Gastrocnemius medialis (tissue), 4 donors: ENCODE results near the gene CADM2. TPM values are rescaled to one million over a fixed set of nuclear protein-coding genes. Genes with fewer than 3 reads are reported as not detected.

Source experiments
- ATAC-seq, 2 donors: fragments of 150-250 bp; one replicate each; pipeline ENCODE4 v1.9.1; 2016
- DNase-seq, 2 donors: peaks; one replicate each; pipeline ENCODE4 v3.0.0-alpha.2; 2019
- H3K27ac ChIP-seq, 4 donors: fragments of 200-600 bp; sonication (generic); 1 replicate in 1 of 4; 2 replicates in 3 of 4; pipeline ENCODE4 v1.5.1; 2016 to 2018; ENCODE audit warnings: mild to moderate bottlenecking in 2 of 4, moderate library complexity in 1 of 4
- H3K27me3 ChIP-seq, 3 donors: fragments of 200-600 bp; sonication (generic) in 2 of 3; 1 replicate in 1 of 3; 2 replicates in 2 of 3; pipeline versions ENCODE4 v1.5.1 to v1.6.0; 2016 to 2019; ENCODE audit warnings: mild to moderate bottlenecking in 1 of 3, moderate library complexity in 1 of 3
- H3K36me3 ChIP-seq, 2 donors: fragments of 200-600 bp; sonication (generic) in 1 of 2; one replicate each; pipeline ENCODE4 v1.5.1; 2017 to 2018
- H3K4me1 ChIP-seq, 2 donors: fragments of 200-600 bp; sonication (generic) in 1 of 2; one replicate each; pipeline ENCODE4 v1.5.1; 2016 to 2017; ENCODE audit warnings: mild to moderate bottlenecking in 2 of 2
- H3K4me3 ChIP-seq, 4 donors: fragments of 200-600 bp; sonication (generic) in 3 of 4; 1 replicate in 1 of 4; 2 replicates in 3 of 4; pipeline ENCODE4 v1.5.1; 2016 to 2019; ENCODE audit warnings: mild to moderate bottlenecking in 2 of 4
- H3K9me3 ChIP-seq, 3 donors: fragments of 200-600 bp; sonication (generic) in 2 of 3; 1 replicate in 1 of 3; 2 replicates in 2 of 3; pipeline ENCODE4 v1.5.1; 2016 to 2019
- CTCF ChIP-seq, 5 experiments: fragments of 450-650 bp in 3 of 5; fragments of 200-600 bp in 2 of 5; sonication (generic) in 2 of 5; IDR thresholded peaks in 4 of 5; conservative IDR thresholded peaks in 1 of 5; 1 replicate in 4 of 5; 2 replicates in 1 of 5; pipeline ENCODE4 v1.5.1; 2016 to 2019; ENCODE audit warnings: antibody characterized with exemption in 5 of 5, mild to moderate bottlenecking in 3 of 5, moderate library complexity in 3 of 5
- POLR2A ChIP-seq, 2 donors: fragments of 450-650 bp; IDR thresholded peaks; one replicate each; pipeline ENCODE4 v1.6.1; 2017; ENCODE audit warnings: antibody characterized with exemption in 2 of 2, mild to moderate bottlenecking in 2 of 2, moderate library complexity in 2 of 2
- in situ Hi-C, 4 donors: fragments of 200-750 bp; cut with MboI; loops; one replicate each; pipeline versions ENCODE4 v1.15.0 to v1.8.0; 2017; ENCODE audit warnings: low sequenced_read_pairs in 4 of 4
- intact Hi-C: fragments of 100-400 bp; cut with DNase I; formaldehyde crosslinking; loops from one replicate; pipeline ENCODE4 v1.15.1; 2023; ENCODE audit warnings: low total_unique reads
- total RNA-seq, 4 donors: library from RNA; depleted of rRNA; stranded (reverse); fragments of >200 nt; gene quantifications; one replicate each; pipeline versions ENCODE4 v1.1.0 to v1.2.3, GENCODE V29; 2016

CADM2 gene
- total RNA-seq, 4 donors from 2014 or later: 2.7 to 9.0 (median 6.0) TPM

GRCh38 chr3:85054579-85054978, 95.8 kb downstream of the CADM2 start:
- no peaks in the 10 kb centered on the region for H3K36me3 ChIP-seq
- no peaks in the 10 kb centered on the region for H3K4me1 ChIP-seq
- TF ChIP-seq POLR2A (IDR thresholded peaks at IDR 0.05) (no peak), CTCF (IDR thresholded peaks at IDR 0.05 in 4 of 5, conservative IDR thresholded peaks at IDR 0.05 in 1 of 5) (no peak)
- DNase-seq: no peak
- no peaks in the 10 kb centered on the region for H3K27me3 ChIP-seq
- no peak overlapping the region for H3K27ac ChIP-seq
- H3K4me3 ChIP-seq: no peak overlapping the region
- no peaks in the 10 kb centered on the region for H3K9me3 ChIP-seq
- ATAC-seq: no peak
- in situ Hi-C loops: no loop called here
- intact Hi-C loops: no loop called here

GRCh38 chr3:85068911-85069310, 110.1 kb downstream of the CADM2 start:
- H3K4me1 ChIP-seq: no peaks in the 10 kb centered on the region
- in situ Hi-C loops: no loop called here
- DNase-seq (no peak), ATAC-seq (no peak)
- H3K4me3 ChIP-seq: no peak overlapping the region
- H3K27ac ChIP-seq: no peak overlapping the region
- TF ChIP-seq POLR2A (IDR thresholded peaks at IDR 0.05) (no peak), CTCF (IDR thresholded peaks at IDR 0.05 in 4 of 5, conservative IDR thresholded peaks at IDR 0.05 in 1 of 5) (no peak)
- intact Hi-C loops: no loop called here
- no peaks in the 10 kb centered on the region for H3K9me3 ChIP-seq
- H3K27me3 ChIP-seq: no peaks in the 10 kb centered on the region
- no peaks in the 10 kb centered on the region for H3K36me3 ChIP-seq

GRCh38 chr3:85074003-85074402, 115.2 kb downstream of the CADM2 start:
- H3K36me3 ChIP-seq: no peaks in the 10 kb centered on the region
- no peak overlapping the region for H3K27ac ChIP-seq
- no peaks in the 10 kb centered on the region for H3K9me3 ChIP-seq
- no peaks in the 10 kb centered on the region for H3K4me1 ChIP-seq
- intact Hi-C loops: no loop called here
- H3K27me3 ChIP-seq: no peaks in the 10 kb centered on the region
- H3K4me3 ChIP-seq: no peak overlapping the region
- in situ Hi-C loops: no loop called here
- no peak for ATAC-seq
- TF ChIP-seq CTCF (IDR thresholded peaks at IDR 0.05 in 4 of 5, conservative IDR thresholded peaks at IDR 0.05 in 1 of 5): no peak
- no peak for DNase-seq

- TF ChIP-seq POLR2A (IDR thresholded peaks at IDR 0.05) (no peak), CTCF (IDR thresholded peaks at IDR 0.05 in 4 of 5, conservative IDR thresholded peaks at IDR 0.05 in 1 of 5) (no peak)
- intact Hi-C loops: no loop called here
- no peak for DNase-seq
- Histone ChIP-seq H3K27ac (no peak overlapping the region), H3K4me1 (no peaks in the 10 kb centered on the region), H3K36me3 (no peaks in the 10 kb centered on the region), H3K27me3 (no peaks in the 10 kb centered on the region), H3K4me3 (no peak overlapping the region), H3K9me3 (no peaks in the 10 kb centered on the region)
- in situ Hi-C loops: no loop called here
- ATAC-seq: no peak
These were observed 116.9 kb downstream of the CADM2 start for GRCh38 chr3:85075663-85076062.

GRCh38 chr3:85077018-85077417, 118.2 kb downstream of the CADM2 start:
- in situ Hi-C loops (no loop called here), intact Hi-C loops (no loop called here)
- Histone ChIP-seq H3K27ac (no peak overlapping the region), H3K4me1 (peaks cover 0 to 7% of the 10 kb centered on the region in 2 donors), H3K4me3 (no peak overlapping the region), H3K9me3 (no peaks in the 10 kb centered on the region), H3K36me3 (no peaks in the 10 kb centered on the region), H3K27me3 (no peaks in the 10 kb centered on the region)
- TF ChIP-seq POLR2A (IDR thresholded peaks at IDR 0.05): no peak
- TF ChIP-seq CTCF (IDR thresholded peaks at IDR 0.05 in 4 of 5, conservative IDR thresholded peaks at IDR 0.05 in 1 of 5): no peak
- ATAC-seq: no peak
- DNase-seq: no peak
